22Rv1 (cell line): ENCODE measurements around the gene SH3BP2.

Experiments used
- CTCF ChIP-seq: fragments of 450-650 bp; IDR thresholded peaks from 2 replicates; pipeline ENCODE4 v1.5.1; 2017; ENCODE audit warnings: mild to moderate bottlenecking
- ZFX ChIP-seq: fragments of 450-650 bp; IDR thresholded peaks from 2 replicates; pipeline ENCODE4 v1.6.1; 2017; ENCODE audit warnings: antibody characterized with exemption, borderline replicate concordance

- TF ChIP-seq CTCF (no peak), ZFX (no peak)
Measured at GRCh38 chr4:2827874-2828751, 35.2 kb downstream of the SH3BP2 start.
